Measurements from ENCODE around the gene LRFN5.
"Not testable (repeated sequence)": the region's sequence is repeated elsewhere in the genome, so short reads cannot be mapped to it uniquely, and the experiment has no call there.

LRFN5 gene

DNA sequence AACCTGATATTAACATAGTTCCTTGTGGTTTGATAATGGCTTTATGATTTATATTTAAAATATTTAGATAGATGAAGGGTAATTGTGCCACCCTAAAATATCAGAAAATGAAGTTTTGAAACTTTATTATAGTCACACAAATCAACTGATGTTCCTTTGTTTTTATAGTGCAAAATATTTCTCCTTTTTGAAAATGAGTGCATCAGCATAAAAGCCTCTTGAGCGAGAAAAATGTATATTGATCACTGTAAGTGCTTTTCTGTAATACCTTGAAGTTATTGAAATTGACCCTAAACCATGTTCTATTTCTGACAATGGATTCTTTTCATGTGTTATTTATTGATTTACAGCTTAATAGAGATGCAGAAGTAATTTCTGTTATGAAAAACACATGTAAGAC lies 35.0 kb downstream of the LRFN5 start:
- DNase-seq = no peak

- DNase-seq = no peak
Observed at GRCh38 chr14:41642367-41642766, 35.7 kb downstream of the LRFN5 start.

- no peak for DNase-seq
Observed at GRCh38 chr14:41642789-41643188, 36.1 kb downstream of the LRFN5 start.

GRCh38 chr14:41644606-41645005 lies 37.9 kb downstream of the LRFN5 start:
- no peak for DNase-seq

- DNase-seq = no peak
Observed at GRCh38 chr14:41650802-41651201, 44.1 kb downstream of the LRFN5 start.

DNA sequence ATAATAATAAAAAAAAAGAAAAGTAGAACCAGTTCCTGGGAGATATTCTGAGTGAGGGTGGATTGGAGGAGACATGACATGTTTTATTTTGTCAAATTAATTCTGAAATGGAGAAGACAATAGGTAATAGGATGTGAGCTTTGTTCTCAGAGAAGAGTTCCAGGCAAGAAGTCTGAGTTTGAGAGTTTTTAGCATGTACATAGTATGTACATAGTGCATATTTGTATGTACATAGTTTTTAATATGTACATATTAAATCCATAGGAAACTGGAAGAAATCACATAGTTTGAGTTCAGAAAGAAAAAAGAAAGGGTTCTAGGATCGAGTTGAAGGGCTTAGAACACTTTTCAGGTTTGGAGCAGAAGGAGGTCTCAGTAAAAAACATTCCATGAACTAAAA lies 47.5 kb downstream of the LRFN5 start:
- no peak for DNase-seq

DNA sequence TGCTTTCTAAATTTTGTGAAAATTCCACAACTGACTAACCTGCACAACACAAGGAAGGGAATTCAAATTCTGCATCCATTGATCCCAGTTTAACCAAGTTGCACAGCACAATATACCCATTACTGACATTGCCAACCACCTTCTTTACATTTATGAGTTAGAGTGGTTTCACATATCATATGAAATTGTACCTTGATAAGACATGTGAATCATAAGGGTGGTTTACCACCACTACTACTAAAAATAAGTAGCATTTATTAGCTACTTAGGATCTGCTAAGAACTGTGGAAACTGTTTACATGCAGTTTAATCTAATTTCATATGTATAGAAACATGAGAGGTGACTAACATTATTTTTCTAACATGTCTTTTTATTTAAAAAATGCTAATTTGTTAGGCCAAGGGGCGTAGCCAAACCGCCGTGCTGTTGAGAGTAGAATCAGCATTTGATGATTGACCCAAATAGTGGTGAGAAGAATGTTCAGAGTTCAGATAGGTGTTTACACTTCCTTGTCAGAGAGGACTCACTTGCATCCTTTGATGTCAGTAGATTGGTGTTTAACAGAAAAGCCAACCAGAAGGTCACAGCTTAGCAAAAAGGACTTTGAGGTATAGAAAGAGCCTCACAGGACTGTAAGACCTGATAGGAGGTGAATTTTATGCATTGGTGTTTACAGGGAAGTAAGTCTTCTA lies 56.2 kb downstream of the LRFN5 start:
- DNase-seq = no peak

DNA sequence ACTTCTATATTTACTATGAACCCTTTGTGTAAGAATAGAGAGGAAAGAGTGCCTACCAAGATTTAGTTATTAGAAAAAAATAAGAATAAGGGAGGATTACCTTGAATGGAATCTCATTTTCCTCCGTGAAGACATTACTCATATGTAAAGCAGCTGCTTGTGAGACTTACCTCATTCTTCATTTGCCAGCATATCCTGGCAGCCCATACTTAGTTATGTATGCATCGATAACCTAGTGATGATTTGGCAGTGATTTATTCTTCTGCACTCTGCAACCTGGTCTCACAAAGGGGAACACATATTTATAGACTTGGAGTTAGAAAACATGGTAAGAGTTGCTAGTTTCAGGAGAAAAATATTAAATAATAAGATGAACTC lies 56.8 kb downstream of the LRFN5 start:
- DNase-seq = no peak

DNA sequence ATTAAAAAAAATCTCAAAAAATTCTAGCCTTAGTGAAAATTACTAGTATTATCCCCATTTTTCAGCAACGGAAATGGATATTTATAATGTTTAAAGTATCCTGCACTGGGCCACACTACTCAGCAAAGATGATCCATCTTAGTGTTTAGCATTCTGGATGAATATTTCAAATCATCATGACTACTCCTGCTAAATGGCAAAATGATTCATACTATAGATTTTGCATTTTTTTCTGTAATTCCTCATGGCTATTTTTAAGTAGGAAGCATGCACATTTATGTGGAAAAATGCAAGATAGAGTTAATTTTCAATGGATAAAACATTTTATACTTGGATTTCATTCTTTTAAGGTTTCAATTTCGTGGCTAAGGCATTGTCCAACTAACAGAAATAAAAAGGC lies 59.6 kb downstream of the LRFN5 start:
- DNase-seq = no peak

- DNase-seq = no peak
Observed at GRCh38 chr14:41668356-41668755, 61.7 kb downstream of the LRFN5 start.

DNA sequence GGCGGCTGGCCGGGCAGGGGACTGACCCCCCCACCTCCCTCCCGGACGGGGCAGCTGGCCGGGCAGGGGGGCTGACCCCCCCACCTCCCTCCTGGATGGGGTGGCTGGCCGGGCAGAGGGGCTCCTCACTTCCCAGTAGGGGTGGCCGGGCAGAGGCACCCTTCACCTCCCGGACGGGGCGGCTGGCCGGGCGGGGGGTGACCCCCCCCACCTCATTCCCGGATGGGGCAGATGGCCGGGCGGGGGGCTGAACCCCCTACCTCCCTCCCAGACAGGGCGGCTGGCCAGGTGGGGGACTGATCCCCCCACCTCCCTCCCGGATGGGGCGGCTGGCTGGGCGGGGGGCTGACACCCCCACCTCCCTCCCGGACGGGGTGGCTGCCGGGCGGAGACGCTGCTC lies 66.9 kb downstream of the LRFN5 start:
- not testable (repeated sequence) for DNase-seq

GRCh38 chr14:41674511-41674971 lies 67.9 kb downstream of the LRFN5 start:
- not testable (repeated sequence) for DNase-seq

DNA sequence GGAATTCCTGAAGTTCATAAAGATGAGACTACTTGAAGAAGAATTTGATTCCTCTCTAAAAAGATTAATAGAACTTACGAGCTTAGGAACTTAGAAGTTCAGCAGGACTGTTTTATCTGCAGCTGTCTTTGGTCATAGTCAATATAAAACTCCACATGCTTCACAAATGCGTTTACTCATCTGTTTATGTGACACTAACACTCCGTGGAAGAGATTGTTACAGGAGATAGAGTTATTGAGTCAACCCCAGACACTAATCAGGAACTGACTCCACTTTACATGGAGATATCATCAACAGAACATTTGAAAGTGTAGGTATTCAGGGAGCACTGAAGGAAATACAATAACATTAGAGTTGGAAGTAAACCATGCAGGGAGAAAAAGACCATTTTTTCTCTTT lies 92.8 kb downstream of the LRFN5 start:
- DNase-seq = no peak

DNA sequence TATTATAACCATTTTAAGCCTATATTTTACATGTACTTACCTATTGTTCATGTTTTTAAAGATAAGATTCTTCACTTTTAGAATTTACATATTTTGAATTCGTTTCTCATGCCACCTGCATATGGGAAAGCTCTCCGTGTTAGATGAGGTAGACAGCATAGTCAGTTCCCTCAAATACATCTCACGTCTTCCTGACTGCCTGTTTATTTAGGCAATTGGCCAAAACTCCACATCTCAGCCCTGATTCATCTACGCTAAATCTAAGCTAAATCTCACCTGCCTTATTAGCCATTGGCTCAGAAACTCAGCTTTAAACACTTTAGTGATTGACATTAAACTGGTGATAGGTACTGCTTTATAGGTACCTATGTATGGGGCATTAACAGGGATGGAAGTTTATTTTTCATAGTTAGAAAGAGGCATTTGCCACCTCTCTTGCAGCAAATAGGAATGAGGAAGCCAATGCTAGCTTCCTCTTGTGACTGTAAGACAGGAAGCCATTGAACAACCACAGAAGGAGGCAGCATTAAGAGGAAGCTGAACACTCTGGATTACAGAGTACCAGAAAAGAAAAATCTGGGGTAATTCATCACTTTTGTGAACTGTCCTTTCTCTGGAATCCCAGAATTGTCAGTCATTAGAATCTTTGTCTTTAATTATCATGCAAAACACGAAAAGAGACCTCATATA lies 111.9 kb downstream of the LRFN5 start:
- DNase-seq = no peak

DNA sequence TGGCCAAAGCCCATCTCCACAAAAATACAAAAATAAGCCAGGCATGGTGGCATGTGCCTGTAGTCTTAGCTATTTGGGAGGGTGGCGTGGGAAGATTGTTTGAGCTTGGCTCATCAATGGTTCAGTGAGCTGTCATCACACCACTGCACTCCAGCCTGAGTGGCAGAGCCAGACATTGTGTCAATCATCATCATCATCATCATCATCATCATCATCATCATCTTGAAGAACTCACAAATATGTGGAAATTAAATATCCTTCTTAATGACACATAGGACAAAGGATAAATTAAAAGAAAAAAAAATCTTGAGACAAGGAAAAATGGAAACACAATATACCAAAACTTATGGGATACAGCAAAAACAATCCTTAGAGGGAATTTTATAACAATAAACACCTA lies 132.5 kb downstream of the LRFN5 start:
- DNase-seq = no peak

DNA sequence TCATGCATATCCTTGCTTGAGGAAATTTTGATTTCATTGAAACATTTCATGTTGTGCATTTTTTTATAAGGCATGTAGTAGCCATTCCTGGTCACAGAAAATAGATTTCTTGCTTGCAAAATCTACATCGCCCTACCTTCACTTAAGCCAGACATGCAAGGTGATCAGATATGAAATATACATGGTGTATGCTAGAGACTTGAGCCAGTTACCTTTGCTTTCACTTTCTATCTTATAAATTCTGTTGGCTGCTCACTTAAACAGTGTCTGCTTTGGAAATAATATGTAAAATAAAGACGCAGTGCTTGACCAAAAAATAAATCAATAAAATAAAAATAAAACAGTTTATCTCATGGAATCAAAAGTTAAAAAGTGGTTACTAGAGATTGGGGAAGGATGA lies 136.5 kb downstream of the LRFN5 start:
- DNase-seq = no peak

DNA sequence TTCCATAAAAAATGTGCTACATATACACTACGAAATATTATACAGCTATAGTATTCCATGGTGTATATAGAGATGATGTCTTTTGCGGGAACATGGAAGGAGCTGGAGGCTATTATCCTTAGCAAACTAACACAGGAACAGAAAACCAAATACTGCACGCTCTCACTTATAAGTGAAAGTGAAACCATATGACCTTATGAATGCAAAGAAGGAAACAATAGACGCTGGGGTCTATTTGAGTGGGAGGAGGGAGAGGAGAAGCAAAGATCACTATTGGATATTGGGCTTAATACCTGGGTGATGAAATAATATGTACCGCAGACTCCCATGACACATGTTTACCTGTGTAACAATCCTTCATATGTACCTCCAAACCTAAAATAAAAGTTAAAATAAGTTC lies 142.8 kb downstream of the LRFN5 start:
- no peak for DNase-seq

DNA sequence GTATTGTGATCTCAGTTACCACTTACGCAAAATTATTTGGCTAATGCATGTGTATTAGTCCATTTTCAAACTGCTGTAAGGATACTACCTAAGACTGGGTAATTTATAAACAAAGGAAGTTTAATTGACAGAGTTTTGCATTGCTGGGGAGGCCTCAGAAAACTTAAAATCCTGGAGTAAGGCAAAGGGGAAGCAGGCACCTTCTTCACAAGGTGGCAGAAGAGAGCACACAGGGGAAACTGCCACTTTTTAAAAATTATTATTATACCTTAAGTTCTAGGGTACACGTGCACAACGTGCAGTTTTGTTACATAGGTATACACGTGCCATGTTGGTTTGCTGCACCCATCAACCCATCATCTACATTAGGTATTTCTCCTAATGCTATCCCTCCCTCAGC lies 143.9 kb downstream of the LRFN5 start:
- DNase-seq = not testable (repeated sequence)

GRCh38 chr14:41758011-41758665 lies 151.5 kb downstream of the LRFN5 start:
- DNase-seq = no peak

DNA sequence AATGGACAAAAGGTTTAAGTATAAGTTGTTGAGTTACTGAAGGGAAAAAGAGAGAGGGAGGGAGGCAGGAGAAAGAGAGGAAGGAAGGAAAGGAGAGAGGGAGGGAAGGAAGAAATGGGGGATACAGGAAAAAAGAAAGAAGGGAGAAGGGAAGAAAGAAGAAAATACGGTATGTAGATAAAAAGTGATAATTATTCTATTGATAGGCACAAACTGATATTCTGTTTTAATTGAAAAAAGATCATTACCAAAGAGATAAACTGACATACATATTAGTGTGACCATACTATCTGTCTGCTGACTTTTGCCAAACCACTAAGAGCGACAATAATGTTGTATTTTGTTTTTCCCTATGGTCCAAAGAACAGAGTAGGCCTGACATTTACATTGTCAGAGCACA lies 154.5 kb downstream of the LRFN5 start:
- DNase-seq = no peak

DNA sequence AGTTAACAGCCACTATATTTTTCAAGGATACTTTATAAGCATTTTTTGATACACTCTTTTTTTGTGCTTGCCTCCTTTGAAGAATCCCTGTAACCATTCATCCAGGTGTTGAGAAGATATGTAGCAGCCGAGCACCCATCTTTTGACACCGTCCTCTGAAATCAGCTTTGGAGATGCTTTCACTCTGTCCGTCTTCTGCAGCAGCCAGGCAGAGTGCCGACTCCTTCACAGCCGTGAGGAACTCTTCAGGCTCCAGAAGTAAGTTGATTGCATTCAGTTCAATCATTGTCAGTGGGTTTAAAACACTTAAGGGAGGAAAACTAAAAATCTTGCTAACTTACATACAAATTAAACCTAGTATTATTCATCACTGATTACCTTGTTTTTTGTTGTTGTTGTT lies 160.1 kb downstream of the LRFN5 start:
- no peak for DNase-seq

- DNase-seq = no peak
Observed at GRCh38 chr14:41773536-41774279, 167.0 kb downstream of the LRFN5 start.

GRCh38 chr14:41782511-41782910 lies 175.8 kb downstream of the LRFN5 start:
- no peak for DNase-seq

DNA sequence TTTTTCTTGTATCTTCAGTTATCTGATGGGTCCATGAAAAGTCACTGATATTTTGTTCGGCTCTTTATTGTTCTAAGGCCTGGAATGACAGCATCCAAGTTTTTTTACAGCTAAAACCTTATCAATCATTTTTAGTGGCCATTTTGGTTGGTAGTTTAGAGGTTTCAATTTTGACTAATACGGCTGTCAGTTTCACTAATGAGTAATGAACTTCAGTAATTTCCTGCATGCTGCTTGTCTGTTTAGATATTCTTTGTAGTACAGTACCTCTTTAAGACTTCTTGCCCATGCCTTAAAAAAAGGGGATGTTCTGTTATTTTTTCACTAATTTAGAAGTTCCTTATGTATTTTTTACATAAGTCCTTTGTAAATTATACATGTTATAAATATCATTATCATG lies 176.7 kb downstream of the LRFN5 start:
- no peak for DNase-seq
